GM12892 (cell line): ENCODE results near the gene CPSF3.

Source experiments
- POLR2A ChIP-seq: IDR thresholded peaks from 2 replicates; pipeline ENCODE4 v1.6.1; 2011; ENCODE audit warnings: low read depth, low read length, control low read depth
- POLR2AphosphoS5 ChIP-seq: IDR thresholded peaks from 2 replicates; pipeline ENCODE4 v1.6.1; 2011; ENCODE audit warnings: low read depth, low read length, control low read depth
- TAF1 ChIP-seq: IDR thresholded peaks from 2 replicates; pipeline ENCODE4 v1.6.1; 2011; ENCODE audit warnings: low read depth, mild to moderate bottlenecking, control low read depth, low read length, borderline replicate concordance

- TF ChIP-seq POLR2A (peak; percentile 78), POLR2AphosphoS5 (peak; percentile 66), TAF1 (peak; percentile 44; the same call in 1 of the 2 replicates)
These were observed at the start of gene CPSF3, which contains the start of gene ITGB1BP1 for GRCh38 chr2:9423100-9423921.
